LNCAP (cell line): ENCODE results near the gene IL23A.

ENCODE experiments used
- TF ChIP-seq, protein P1 (sequence below): fragments of 450-650 bp; IDR thresholded peaks from 2 replicates; pipeline ENCODE4 v1.5.1; 2017; ENCODE audit warnings: mild to moderate bottlenecking

IL23A gene

DNA sequence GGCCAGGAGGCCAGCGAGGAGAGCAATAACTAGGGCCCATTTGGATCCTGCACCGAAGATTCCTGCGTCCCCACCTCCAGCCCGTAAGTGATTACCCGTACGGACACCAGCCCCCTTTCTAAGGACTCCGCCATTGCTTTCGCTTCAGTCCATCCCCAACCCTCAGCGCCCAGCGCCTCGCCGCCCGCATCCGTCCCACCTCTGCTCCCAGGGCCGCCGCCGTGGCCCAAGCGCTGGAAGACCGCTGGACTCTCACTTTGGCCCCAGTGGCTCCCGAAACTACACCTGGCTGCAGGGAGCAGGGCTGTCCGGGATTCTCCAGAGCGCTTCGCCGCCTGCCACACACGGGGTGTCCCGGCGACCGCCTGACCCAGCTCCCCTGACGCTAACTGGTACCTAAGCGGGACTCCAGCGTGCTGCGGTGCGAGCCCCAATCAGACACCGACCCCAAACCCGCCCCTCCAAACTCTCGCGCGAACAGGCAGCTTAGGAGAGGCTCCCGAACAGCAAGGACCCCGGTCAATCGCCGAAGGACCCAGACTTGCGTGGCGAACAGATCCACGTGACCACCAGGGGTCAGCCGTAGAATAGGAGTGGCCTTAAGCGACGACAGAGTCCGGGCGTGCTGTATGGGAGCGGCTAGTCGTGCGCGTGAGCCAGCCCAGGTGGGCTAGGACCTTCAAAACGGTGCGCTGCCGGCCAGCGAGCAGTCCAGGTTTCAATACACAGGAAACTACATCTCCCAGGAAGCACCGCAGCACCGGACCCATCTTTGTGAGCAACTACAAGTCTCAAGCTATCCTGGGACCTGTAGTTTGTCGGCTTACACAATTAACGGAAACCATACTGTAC, 22.8 kb upstream of the IL23A start, which contains the start of gene CNPY2:
Gene CNPY2 (minus strand): TSS at position 367 of the 852 bp plus-strand sequence. CDS start 771 bp downstream, outside the sequence.
- TF ChIP-seq, protein P1, sequence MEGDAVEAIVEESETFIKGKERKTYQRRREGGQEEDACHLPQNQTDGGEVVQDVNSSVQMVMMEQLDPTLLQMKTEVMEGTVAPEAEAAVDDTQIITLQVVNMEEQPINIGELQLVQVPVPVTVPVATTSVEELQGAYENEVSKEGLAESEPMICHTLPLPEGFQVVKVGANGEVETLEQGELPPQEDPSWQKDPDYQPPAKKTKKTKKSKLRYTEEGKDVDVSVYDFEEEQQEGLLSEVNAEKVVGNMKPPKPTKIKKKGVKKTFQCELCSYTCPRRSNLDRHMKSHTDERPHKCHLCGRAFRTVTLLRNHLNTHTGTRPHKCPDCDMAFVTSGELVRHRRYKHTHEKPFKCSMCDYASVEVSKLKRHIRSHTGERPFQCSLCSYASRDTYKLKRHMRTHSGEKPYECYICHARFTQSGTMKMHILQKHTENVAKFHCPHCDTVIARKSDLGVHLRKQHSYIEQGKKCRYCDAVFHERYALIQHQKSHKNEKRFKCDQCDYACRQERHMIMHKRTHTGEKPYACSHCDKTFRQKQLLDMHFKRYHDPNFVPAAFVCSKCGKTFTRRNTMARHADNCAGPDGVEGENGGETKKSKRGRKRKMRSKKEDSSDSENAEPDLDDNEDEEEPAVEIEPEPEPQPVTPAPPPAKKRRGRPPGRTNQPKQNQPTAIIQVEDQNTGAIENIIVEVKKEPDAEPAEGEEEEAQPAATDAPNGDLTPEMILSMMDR, result no peak

DNA sequence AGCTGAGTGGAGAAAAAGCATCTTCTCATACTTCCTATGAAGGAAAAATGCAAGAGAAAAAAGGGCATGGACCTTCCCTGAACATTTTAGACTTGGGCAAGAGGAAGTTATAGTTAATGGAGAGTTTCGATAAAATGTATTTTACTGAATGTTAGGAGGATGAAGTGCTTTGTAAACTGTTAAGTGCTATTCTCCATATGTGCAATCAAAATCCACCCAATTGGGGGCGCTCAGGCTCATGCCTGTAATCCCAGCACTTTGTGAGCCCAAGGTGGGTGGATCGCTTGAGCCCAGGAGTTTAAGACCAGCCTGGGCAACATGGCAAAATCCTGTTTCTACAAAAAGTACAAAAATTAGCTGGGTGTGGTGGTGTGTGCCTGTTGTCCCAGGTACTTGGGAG, 21.0 kb upstream of the IL23A start:
- TF ChIP-seq, protein P1, result no peak

DNA sequence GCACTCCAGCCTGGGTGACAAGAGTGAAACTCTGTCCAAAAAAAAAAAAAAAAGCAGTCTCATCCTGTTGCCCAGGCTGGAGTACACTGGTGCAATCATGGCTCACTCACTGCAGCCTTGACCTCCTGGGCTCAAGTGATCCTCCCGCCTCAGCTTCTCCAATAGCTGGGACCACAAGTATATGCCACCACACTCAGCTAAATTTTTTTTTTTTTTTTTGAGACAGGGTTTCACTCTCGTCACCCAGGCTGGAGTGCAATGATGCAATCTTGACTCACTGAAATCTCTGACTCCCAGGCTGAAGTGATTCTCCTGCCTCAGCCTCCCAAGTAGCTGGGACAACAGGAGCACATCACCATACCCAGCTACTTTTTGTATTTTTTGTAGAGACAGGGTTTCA, 17.7 kb upstream of the IL23A start:
- TF ChIP-seq, protein P1, result no peak

DNA sequence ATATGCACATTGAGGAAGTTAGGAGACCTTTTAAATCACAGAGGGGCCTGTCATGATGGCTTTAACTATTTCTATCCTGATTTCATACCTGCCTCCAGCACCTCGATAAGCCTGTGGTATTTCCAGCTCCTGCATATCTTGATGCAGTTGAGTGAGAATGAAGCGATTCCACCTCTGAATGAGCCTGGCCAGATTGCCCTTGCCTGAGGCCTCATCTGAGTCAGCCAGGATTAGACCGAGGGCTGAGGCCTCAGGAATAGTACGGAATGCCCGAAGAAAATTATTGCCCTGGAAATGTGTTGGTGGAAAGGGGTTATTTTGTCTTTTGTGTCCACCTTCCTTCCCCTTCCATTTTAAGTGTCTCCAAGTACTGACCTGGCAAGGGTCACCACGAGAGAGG, 14.5 kb upstream of the IL23A start:
- TF ChIP-seq, protein P1, result no peak

DNA sequence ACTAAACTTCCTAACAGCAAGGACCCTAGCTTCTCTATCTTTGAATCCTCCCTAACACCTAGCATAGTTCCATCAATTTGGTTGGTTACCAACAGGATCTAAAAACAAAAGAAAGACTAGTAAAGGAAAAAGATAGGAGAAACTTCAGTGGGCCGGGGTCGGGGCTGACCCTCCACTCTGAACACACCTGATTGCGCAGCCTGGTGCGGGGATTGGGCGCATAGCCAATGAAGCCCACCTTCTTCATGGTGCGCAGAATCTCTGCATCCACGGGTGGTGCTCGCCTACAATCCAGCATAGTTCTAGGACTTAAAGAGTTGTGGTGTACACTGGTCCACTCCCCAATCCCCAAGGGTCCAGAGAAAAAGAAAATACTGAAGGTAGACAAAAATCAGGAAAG, 12.6 kb upstream of the IL23A start:
- TF ChIP-seq, protein P1, result no peak

DNA sequence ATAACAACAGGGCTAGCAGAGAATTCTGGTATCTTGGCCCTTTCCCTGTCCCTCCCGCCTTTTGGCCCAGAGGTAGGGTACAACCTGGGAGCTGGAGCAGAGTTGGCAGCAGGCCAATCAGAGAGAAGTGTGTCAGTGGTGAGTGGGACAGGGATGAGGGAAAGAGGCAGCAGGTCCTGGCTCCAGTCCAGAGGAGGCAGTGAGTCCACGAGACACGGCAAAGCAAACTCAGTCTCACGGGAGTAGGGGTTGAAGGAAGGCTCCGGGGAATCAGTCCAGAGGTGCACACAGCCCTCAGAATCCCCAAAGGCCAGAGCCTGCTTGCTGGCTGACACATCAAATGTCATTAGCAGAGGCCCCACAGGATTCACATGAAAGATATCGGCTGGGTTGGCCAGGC, 12.2 kb upstream of the IL23A start:
- TF ChIP-seq, protein P1, result no peak

DNA sequence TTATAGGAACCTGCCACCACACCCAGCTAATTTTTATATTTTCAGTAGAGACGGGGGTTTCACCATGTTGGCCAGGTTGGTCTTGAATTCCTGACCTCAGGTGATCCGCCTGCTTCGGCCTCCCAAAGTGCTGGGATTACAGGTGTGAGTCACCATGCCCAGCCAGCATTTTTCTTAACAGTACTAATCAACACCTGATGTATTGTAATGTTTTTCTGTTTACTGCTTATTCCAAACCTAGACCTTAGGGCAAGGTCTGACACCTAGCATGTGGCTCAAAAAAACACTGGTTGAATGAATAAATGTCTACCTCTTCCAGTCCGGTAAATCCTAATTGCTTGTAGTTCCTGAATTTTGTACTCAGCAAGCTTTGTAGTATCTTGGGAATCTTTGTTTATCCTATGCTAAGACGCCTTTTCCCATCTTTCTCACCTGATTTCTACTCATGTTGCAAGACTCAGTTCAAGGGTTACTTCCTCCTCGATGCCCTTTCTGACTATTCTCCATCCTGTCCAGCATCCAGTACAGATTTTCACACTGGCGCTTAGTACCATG, 7.7 kb upstream of the IL23A start:
- TF ChIP-seq, protein P1, result no peak
